Endothelial cell of umbilical vein (primary cell): Measurements from ENCODE around the gene ZNF274. TPM values are rescaled to one million over a fixed set of nuclear protein-coding genes. Genes with fewer than 3 reads are reported as not detected.
A peak's percentile ranks its signal among the peaks of the same experiment; 100 is the strongest.

ENCODE experiments used
- BruUV-seq: library from RNA; stranded (reverse); fragments of 400-500 nt; replicated peaks from 2 replicates; lab custom pipeline; 2021; lab: Mats Ljungman, UMichigan
- CTCF ChIA-PET: fragments of 300-600, 350-600 bp; sonication (Branson Sonifier 250); formaldehyde crosslinking; loops from one replicate; lab custom pipeline; 2021; ENCODE audit warnings: antibody characterized with exemption, inconsistent platforms; lab: Charles Lee
- POLR2A ChIA-PET: fragments of 300-600, 350-600 bp; sonication (Branson Sonifier 250); formaldehyde crosslinking; loops from one replicate; lab custom pipeline; 2021; ENCODE audit warnings: antibody characterized with exemption, inconsistent platforms; lab: Charles Lee
- DNase-seq: peaks from one replicate; pipeline ENCODE4 v3.0.0-alpha.2; 2011; ENCODE audit warnings: low read depth, low spot score
- FAIRE-seq: peaks from 2 replicates; lab custom pipeline; 2011; peaks lifted over from hg19 to GRCh38; lab: Jason Lieb, UNC
- H2AFZ ChIP-seq: 2 replicates; pipeline ENCODE4 v1.6.0; 2012; ENCODE audit warnings: low read depth, low read length, control low read depth, inconsistent platforms
- H3K27ac ChIP-seq: 2 replicates; pipeline ENCODE4 v1.5.1; 2011; ENCODE audit warnings: low read depth, mild to moderate bottlenecking, control low read depth, low read length, moderate library complexity; ENCODE audit not compliant: insufficient read depth
- H3K27me3 ChIP-seq, 2 experiments: 2 replicates each; pipeline versions ENCODE4 v1.6.0 to v1.6.1; 2011; ENCODE audit warnings: low read length in 2 of 2, mixed read lengths in 1 of 2; ENCODE audit not compliant: control insufficient read depth in 2 of 2, insufficient read depth in 2 of 2
- H3K36me3 ChIP-seq, 2 experiments: 2 replicates in 1 of 2; 3 replicates in 1 of 2; pipeline ENCODE4 v1.5.1; 2011; ENCODE audit warnings: low read length in 2 of 2, mild to moderate bottlenecking in 1 of 2, moderate library complexity in 1 of 2; ENCODE audit not compliant: control insufficient read depth in 2 of 2, insufficient read depth in 2 of 2; ENCODE audit errors: extremely low read depth in 1 of 2
- H3K4me1 ChIP-seq: 3 replicates; pipeline ENCODE4 v1.5.1; 2011; ENCODE audit warnings: mild to moderate bottlenecking, low read length; ENCODE audit not compliant: control insufficient read depth, insufficient read depth; ENCODE audit errors: extremely low read depth
- H3K4me2 ChIP-seq: 2 replicates; pipeline ENCODE4 v1.6.1; 2011; ENCODE audit warnings: low read length, control low read depth, mixed read lengths; ENCODE audit not compliant: insufficient read depth
- H3K4me3 ChIP-seq, 3 experiments: fragments of 200-600 bp in 1 of 3; sonication (generic), shearing (Covaris generic) in 1 of 3; replicated peaks in 1 of 3; 2 replicates each; pipeline ENCODE4 v1.5.1; 2011 to 2016; ENCODE audit warnings: control low read depth in 3 of 3, low read length in 3 of 3, mild to moderate bottlenecking in 2 of 3, inconsistent platforms in 1 of 3, low read depth in 1 of 3, moderate library complexity in 1 of 3; ENCODE audit not compliant: insufficient read depth in 1 of 3
- H3K79me2 ChIP-seq: 2 replicates; pipeline ENCODE4 v1.6.0; 2012; ENCODE audit warnings: low read length, inconsistent platforms; ENCODE audit not compliant: control insufficient read depth, insufficient read depth
- H3K9ac ChIP-seq: replicated peaks from 2 replicates; pipeline ENCODE3; 2011; ENCODE audit warnings: low read length, control low read depth; ENCODE audit not compliant: insufficient read depth; ENCODE audit errors: extremely low read depth
- H3K9me1 ChIP-seq: replicated peaks from 3 replicates; pipeline ENCODE4 v1.6.0; 2011; ENCODE audit warnings: mild to moderate bottlenecking, low read length; ENCODE audit not compliant: control insufficient read depth, insufficient read depth; ENCODE audit errors: extremely low read depth
- H3K9me3 ChIP-seq: replicated peaks from 2 replicates; pipeline ENCODE4 v1.5.1; 2012; ENCODE audit warnings: low read length, inconsistent platforms; ENCODE audit not compliant: control insufficient read depth, insufficient read depth
- H4K20me1 ChIP-seq: replicated peaks from 2 replicates; pipeline ENCODE3; 2011; ENCODE audit warnings: mild to moderate bottlenecking, low read length; ENCODE audit not compliant: control insufficient read depth, insufficient read depth; ENCODE audit errors: extremely low read depth
- CTCF ChIP-seq, 2 donors: IDR thresholded peaks; 1 replicate in 1 of 2; 2 replicates in 1 of 2; pipeline ENCODE4 v1.5.1; 2011; ENCODE audit warnings: low read length in 2 of 2, mild to moderate bottlenecking in 2 of 2, moderate library complexity in 2 of 2, control low read depth in 1 of 2, inconsistent platforms in 1 of 2, low read depth in 1 of 2; ENCODE audit not compliant: insufficient read depth in 1 of 2; ENCODE audit errors: extremely low read depth in 1 of 2
- EZH2 ChIP-seq: IDR thresholded peaks from 2 replicates; pipeline ENCODE4 v1.6.1; 2012; ENCODE audit warnings: borderline replicate concordance, low read depth, mild to moderate bottlenecking, moderate library complexity, low read length, inconsistent platforms; ENCODE audit not compliant: severe bottlenecking
- FOS ChIP-seq: IDR thresholded peaks from 2 replicates; pipeline ENCODE4 v1.6.1; 2011; ENCODE audit warnings: mild to moderate bottlenecking, low read length, moderate library complexity, borderline replicate concordance; ENCODE audit not compliant: insufficient read depth
- GATA2 ChIP-seq: IDR thresholded peaks from 2 replicates; pipeline ENCODE4 v1.7.0; 2011; ENCODE audit warnings: low read depth, mild to moderate bottlenecking, moderate library complexity, mixed read lengths, low read length; ENCODE audit not compliant: insufficient read length, insufficient read depth
- JUN ChIP-seq: IDR thresholded peaks from 2 replicates; pipeline ENCODE4 v1.6.1; 2011; ENCODE audit warnings: borderline replicate concordance, low read depth; ENCODE audit not compliant: insufficient read length, insufficient read depth
- MYC ChIP-seq: IDR thresholded peaks from one replicate; pipeline ENCODE4 v1.6.1; 2011; ENCODE audit warnings: mild to moderate bottlenecking, low read depth, low read length
- POLR2A ChIP-seq: IDR thresholded peaks from 2 replicates; pipeline ENCODE4 v1.6.1; 2012; ENCODE audit warnings: low read depth, mild to moderate bottlenecking, control low read depth, low read length
- POLR2AphosphoS5 ChIP-seq: IDR thresholded peaks from 2 replicates; pipeline ENCODE4 v1.6.1; 2012; ENCODE audit warnings: low read depth, mild to moderate bottlenecking, control low read depth, low read length, moderate library complexity; ENCODE audit not compliant: insufficient read depth
- dilution Hi-C: fragments of 300-500 bp; cut with MboI; formaldehyde crosslinking; loops from one replicate; pipeline ENCODE4 v1.15.0; 2019; ENCODE audit warnings: low sequenced_read_pairs; ENCODE audit not compliant: extremely low pct_ligation_motif_present
- intact Hi-C: fragments of 100-400 bp; cut with micrococcal nuclease; formaldehyde crosslinking; loops from one replicate; pipeline ENCODE4 v1.10.0; 2022
- polyA plus RNA-seq, 4 experiments: library from polyadenylated mRNA; depleted of rRNA in 3 of 4; stranded (reverse) in 3 of 4; unstranded in 1 of 4; fragments of >200 nt; gene quantifications; 2 replicates each; pipeline versions ENCODE4 v1.2.1 to v1.2.3, GENCODE V29; 2011 to 2012; ENCODE audit warnings: missing spikeins in 1 of 4
- total RNA-seq: library from RNA; stranded (reverse); gene quantifications from 2 replicates; pipeline ENCODE4 v1.2.3, GENCODE V29; 2021
- TF ChIP-seq, protein P1 (sequence below): IDR thresholded peaks from 2 replicates; pipeline ENCODE4 v1.6.1; 2011; ENCODE audit not compliant: insufficient read depth, insufficient read length

ZNF274 gene
- total and polyA plus RNA-seq, 2 donors (not counting 3 experiments of a cell fraction or from before 2014, with no cell fraction given): 10.1 to 18.3 TPM

DNA sequence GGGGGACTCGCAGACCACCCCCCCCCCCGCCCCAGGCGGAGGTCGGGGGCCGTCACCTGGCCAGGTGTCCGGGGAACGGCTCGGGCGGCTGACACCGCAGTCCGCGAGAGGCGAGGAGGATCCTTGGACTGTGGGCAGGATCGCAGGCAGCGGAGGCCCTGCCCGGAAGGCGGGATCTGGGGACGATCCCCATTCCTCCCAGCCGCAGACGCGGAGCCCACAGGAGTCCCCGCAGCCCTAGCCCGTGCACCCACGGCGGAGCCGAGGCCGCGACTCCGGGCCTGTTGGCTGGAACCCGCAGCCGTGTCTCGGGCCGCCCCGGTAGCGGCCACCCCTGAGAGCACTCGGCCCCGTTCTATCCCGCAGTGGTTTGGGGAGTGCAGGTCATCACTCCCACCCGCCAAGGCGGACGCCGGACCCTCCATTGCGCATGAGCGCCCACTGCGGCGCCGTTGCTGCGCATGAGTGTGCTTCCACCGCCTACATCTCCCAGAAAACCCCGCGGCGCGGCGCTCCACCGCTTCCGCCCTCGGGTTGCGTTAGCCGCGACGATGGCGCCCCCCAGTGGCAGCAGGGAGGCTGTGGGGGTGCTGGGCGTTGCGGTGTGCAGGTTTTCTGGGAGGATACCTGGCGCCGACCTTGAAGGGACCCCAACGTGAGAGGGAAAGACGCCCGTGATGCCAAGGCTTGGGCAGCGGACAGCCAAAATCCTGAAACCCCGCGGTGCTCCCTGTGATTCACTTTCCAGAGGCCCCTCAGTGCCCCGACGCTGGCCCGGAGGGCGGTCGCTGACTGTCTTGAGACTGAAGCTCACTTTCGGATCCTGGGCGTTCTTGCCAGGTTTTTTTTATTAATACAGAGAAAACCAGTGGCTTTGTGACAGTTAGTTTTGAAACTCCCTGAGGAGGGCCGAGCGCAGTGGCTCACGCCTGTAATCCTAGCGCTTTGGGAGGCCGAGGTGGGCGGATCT lies 27.9 kb upstream of the ZNF274 start:
- Histone ChIP-seq H3K27me3 (no peaks in the 10 kb centered on the region), H3K36me3 (no peaks in the 10 kb centered on the region), H3K79me2 (no peaks in the 10 kb centered on the region), H2AFZ (peak overlapping the region; percentile 87), H3K4me1 (no peaks in the 10 kb centered on the region), H3K27ac (no peak overlapping the region), H3K9me1 (no peaks in the 10 kb centered on the region), H3K4me3 (peak overlapping the region; percentile 39 to 75 (median 63)), H3K9me3 (no peaks in the 10 kb centered on the region), H4K20me1 (no peaks in the 10 kb centered on the region), H3K9ac (peak overlapping the region; percentile 40), H3K4me2 (peak overlapping the region; percentile 61)
- peak; percentile 93 for DNase-seq
- TF ChIP-seq JUN: no peak
- TF ChIP-seq, protein P1, sequence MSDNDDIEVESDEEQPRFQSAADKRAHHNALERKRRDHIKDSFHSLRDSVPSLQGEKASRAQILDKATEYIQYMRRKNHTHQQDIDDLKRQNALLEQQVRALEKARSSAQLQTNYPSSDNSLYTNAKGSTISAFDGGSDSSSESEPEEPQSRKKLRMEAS: no peak
- TF ChIP-seq EZH2: no peak
- TF ChIP-seq GATA2: no peak
- TF ChIP-seq POLR2A: peak; percentile 74
- no peak for TF ChIP-seq MYC
- TF ChIP-seq CTCF (IDR thresholded peaks at IDR 0.05; ENCODE audit: extremely low read depth in 1 of 2, insufficient read depth in 1 of 2, low read depth in 1 of 2, low read length in 2 of 2): peak; percentile 96 to 99
- no peak for TF ChIP-seq POLR2AphosphoS5
- no peak for TF ChIP-seq FOS
- FAIRE-seq: peak; percentile 90
- intact Hi-C loops (loop anchor here (1.0 to 10.0 kb wide), 10 partner anchors 60 to 1762 kb away; partner anchors contain the start of genes ZNF134, ZNF17, ZNF256 and ZNF582), dilution Hi-C loops (no loop called here)
- CTCF ChIA-PET: interaction anchor here (0.7 to 1.3 kb wide), 3 partner anchors 417 to 1901 kb away, joined by 3 to 11 read pairs (median 4); no protein-coding TSS in a partner anchor
- BruUV-seq: no TSS peak
- POLR2A ChIA-PET: no interaction called here
